ENCODE data around the gene MPHOSPH9. TPM values are rescaled to one million over a fixed set of nuclear protein-coding genes. Genes with fewer than 3 reads are reported as not detected.

MPHOSPH9 gene
- total and polyA plus RNA-seq, 8 donors, result 4.9 to 288 (median 45.3) TPM

DNA sequence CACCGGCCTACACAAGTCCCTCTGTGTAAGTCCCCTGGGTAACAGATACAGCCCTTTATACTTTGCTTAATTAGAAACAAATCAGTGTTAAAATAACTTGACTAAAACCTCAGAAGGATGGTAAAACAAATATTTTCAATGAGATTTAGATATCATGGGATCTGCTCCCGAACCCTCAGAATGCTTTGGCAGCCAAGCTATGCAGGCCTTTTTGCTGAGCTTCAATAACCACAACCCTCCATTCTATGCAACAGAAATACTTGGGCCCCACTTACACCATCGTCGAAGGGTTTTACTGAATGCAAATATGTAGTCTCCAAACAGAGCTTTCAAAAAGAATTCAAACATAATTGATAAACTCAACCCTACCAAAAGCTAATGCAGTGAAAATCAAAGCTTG, 52.8 kb downstream of the MPHOSPH9 start:
- H3K36me3 ChIP-seq, result peaks cover 0 to 72% (median 60%) of the 10 kb centered on the region in 4 donors
- WGBS, 5 donors, result 60 to 81% (median 68%) methylated on average over 4 of the region's 4 CpGs
- TF ChIP-seq POLR2A (IDR thresholded peaks at IDR 0.05) (no peak), POLR2AphosphoS5 (IDR thresholded peaks at IDR 0.05) (no peak), EP300 (IDR thresholded peaks at IDR 0.05) (no peak)
- TF ChIP-seq, protein P1, sequence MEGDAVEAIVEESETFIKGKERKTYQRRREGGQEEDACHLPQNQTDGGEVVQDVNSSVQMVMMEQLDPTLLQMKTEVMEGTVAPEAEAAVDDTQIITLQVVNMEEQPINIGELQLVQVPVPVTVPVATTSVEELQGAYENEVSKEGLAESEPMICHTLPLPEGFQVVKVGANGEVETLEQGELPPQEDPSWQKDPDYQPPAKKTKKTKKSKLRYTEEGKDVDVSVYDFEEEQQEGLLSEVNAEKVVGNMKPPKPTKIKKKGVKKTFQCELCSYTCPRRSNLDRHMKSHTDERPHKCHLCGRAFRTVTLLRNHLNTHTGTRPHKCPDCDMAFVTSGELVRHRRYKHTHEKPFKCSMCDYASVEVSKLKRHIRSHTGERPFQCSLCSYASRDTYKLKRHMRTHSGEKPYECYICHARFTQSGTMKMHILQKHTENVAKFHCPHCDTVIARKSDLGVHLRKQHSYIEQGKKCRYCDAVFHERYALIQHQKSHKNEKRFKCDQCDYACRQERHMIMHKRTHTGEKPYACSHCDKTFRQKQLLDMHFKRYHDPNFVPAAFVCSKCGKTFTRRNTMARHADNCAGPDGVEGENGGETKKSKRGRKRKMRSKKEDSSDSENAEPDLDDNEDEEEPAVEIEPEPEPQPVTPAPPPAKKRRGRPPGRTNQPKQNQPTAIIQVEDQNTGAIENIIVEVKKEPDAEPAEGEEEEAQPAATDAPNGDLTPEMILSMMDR (IDR thresholded peaks at IDR 0.05), result no peak
- intact Hi-C loops (cut with DNase I; ENCODE audit: low total_unique reads), result no loop called here
- H3K27me3 ChIP-seq, result no peaks in the 10 kb centered on the region
- no peaks in the 10 kb centered on the region for H3K4me1 ChIP-seq
- no peak for DNase-seq
- no peak overlapping the region for H3K4me3 ChIP-seq
- H3K27ac ChIP-seq, result no peak overlapping the region
- H3K9me3 ChIP-seq, result no peaks in the 10 kb centered on the region

DNA sequence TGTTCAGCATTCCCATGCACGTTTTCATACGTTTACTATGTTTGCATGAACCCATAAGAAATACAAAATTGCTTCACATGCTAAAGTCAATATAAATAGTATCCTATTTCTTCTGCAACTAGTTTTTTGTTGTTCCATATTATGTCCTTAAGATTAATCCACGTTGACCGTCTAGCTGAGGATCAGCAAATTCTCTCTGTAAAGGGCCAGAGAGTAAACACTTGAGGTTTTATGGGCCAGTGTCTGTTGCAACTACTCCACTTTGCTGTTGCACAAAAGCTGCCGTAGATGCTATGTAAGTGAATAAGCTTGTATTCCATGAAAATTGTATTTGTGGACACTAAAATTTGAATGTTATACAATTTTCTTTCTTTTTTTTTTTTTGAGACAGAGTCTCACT, 61.0 kb downstream of the MPHOSPH9 start:
- TF ChIP-seq POLR2A (IDR thresholded peaks at IDR 0.05) (no peak), POLR2AphosphoS5 (IDR thresholded peaks at IDR 0.05) (no peak)

DNA sequence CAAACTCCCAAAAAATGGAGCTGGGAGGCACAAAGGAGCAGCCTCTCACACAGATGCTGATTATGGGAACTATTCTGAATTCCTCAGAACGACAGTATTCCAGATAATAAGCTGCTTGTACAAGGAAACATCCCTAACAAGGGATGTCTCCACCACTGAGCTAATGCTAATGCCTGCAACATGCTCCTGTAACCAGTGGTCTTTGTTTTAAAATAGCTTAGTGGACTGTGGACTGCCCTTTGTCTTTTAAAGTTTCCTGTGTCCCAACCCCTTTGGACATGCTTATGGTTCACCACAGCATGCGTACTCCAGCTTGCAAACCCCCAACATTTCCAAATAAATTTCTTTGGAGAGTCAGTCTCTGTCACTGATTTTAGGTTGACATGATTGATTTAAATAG, 65.6 kb downstream of the MPHOSPH9 start:
- TF ChIP-seq EP300 (IDR thresholded peaks at IDR 0.05), result no peak
- TF ChIP-seq POLR2A (IDR thresholded peaks at IDR 0.05), result no peak
- TF ChIP-seq, protein P1 (IDR thresholded peaks at IDR 0.05), result no peak
- no peak for TF ChIP-seq POLR2AphosphoS5 (IDR thresholded peaks at IDR 0.05)
- Histone ChIP-seq H3K36me3 (peaks cover 0 to 47% (median 39%) of the 10 kb centered on the region in 4 donors), H3K27me3 (no peaks in the 10 kb centered on the region), H3K4me1 (peaks cover 0 to 9% (median 0%) of the 10 kb centered on the region in 4 donors), H3K27ac (no peak overlapping the region), H3K9me3 (no peaks in the 10 kb centered on the region), H3K4me3 (no peak overlapping the region)
- intact Hi-C loops (cut with DNase I; ENCODE audit: low total_unique reads), result no loop called here
- WGBS, 5 donors, result 47 to 88% (median 50%) methylated on average over 2 of the region's 2 CpGs
- DNase-seq, result no peak

More for the DNA sequence above, 61.0 kb downstream of the MPHOSPH9 start:
- Histone ChIP-seq H3K27ac (no peak overlapping the region), H3K9me3 (no peaks in the 10 kb centered on the region), H3K4me3 (no peak overlapping the region), H3K27me3 (no peaks in the 10 kb centered on the region), H3K36me3 (peaks cover 4 to 49% (median 36%) of the 10 kb centered on the region in 4 donors), H3K4me1 (no peaks in the 10 kb centered on the region)
- intact Hi-C loops (cut with DNase I; ENCODE audit: low total_unique reads), result loop anchor here (10.0 kb wide), 1 partner anchor 53 kb away; no protein-coding TSS in a partner anchor
- DNase-seq, result no peak
- 66 to 85% (median 71%) methylated on average over 5 of the region's 5 CpGs for WGBS, 5 donors

DNA sequence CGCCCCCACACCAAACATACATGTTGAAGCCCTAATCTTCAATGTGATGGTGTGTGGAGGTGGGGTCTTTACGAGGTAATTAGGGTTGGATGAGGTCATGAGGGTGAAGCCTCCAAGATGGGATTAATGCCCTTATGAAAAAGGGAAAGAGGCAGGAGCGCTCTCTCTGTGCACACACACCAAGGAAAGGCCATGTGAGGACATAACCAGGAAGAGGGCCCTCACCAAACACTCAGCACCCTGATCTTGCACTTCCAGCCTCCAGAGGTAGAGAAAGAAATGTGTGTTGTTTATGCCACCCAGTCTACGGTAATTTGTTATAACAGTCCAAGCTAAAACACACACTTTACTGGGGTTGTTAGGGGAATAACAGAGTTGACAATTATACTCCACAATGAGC, 67.4 kb downstream of the MPHOSPH9 start:
- H3K27me3 ChIP-seq, result no peaks in the 10 kb centered on the region
- 35 to 74% (median 68%) methylated on average over 4 of the region's 4 CpGs for WGBS, 5 donors
- no peak for TF ChIP-seq POLR2A (IDR thresholded peaks at IDR 0.05)
- no peak for TF ChIP-seq EP300 (IDR thresholded peaks at IDR 0.05)
- TF ChIP-seq POLR2AphosphoS5 (IDR thresholded peaks at IDR 0.05), result no peak
- TF ChIP-seq, protein P1 (IDR thresholded peaks at IDR 0.05), result no peak
- H3K4me1 ChIP-seq, result peaks cover 0 to 19% (median 9%) of the 10 kb centered on the region in 4 donors
- peaks cover 0 to 39% (median 26%) of the 10 kb centered on the region in 4 donors for H3K36me3 ChIP-seq
- H3K4me3 ChIP-seq, result no peak overlapping the region
- H3K9me3 ChIP-seq, result no peaks in the 10 kb centered on the region
- no peak for DNase-seq
- peak overlapping the region in 2 of 5 donors; percentile 4 to 11 for H3K27ac ChIP-seq
- intact Hi-C loops (cut with DNase I; ENCODE audit: low total_unique reads), result no loop called here

DNA sequence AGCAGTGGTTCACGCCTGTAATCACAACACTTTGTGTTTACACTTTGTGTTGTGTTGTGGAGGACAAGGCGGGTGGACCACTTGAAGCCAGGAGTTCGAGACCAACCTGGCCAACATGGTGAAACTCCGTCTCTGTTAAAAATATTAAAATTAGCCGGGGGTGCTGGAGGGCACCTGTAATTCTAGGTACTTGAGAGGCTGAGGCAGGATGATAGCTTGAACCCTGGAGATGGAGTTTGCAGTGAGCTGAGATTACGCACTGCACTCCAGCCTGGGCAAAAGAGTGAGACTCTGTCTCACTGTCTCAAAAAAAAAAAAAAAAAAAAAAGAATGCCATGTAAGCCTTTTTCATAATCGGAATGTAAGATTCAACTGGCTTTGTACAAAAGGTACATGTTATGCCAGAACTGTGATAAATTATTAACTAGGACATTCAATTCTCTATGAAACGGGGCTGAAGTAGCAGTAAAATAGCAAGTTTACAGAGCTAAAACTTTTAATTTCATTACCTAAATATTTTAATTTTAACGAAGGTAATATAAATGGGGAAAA, 68.2 kb downstream of the MPHOSPH9 start:
- H3K27ac ChIP-seq, result peak overlapping the region in 1 of 5 donors; percentile 8
- 63 to 81% (median 72%) methylated on average over 9 of the region's 9 CpGs for WGBS, 5 donors
- TF ChIP-seq POLR2A (IDR thresholded peaks at IDR 0.05) (no peak), POLR2AphosphoS5 (IDR thresholded peaks at IDR 0.05) (no peak), EP300 (IDR thresholded peaks at IDR 0.05) (no peak)
- TF ChIP-seq, protein P1 (IDR thresholded peaks at IDR 0.05), result no peak
- H3K36me3 ChIP-seq, result peaks cover 0 to 47% (median 26%) of the 10 kb centered on the region in 4 donors
- H3K4me3 ChIP-seq, result no peak overlapping the region
- intact Hi-C loops (cut with DNase I; ENCODE audit: low total_unique reads), result no loop called here
- H3K9me3 ChIP-seq, result no peaks in the 10 kb centered on the region
- peaks cover 0 to 21% (median 15%) of the 10 kb centered on the region in 4 donors for H3K4me1 ChIP-seq
- DNase-seq, result no peak
- no peaks in the 10 kb centered on the region for H3K27me3 ChIP-seq

Measured in stomach (tissue), 9 donors.